NOMO-1 treated with dmso at 0.1 percent for 144 hours (cell line): ENCODE measurements around the gene CEP55.
"Not testable (repeated sequence)": the region's sequence is repeated elsewhere in the genome, so short reads cannot be mapped to it uniquely, and the experiment has no call there.

ENCODE experiments used
- DNase-seq: peaks from one replicate; lab custom pipeline; 2025; ENCODE audit not compliant: unreplicated experiment; lab: John Stamatoyannopoulos, UW

CEP55 gene

GRCh38 chr10:93496322-93497041 is at the start of gene CEP55:
TSS of gene CEP55 (plus strand) at chr10:93496612. CDS start at chr10:93500052, 3,440 bp downstream.
- DNase-seq, result peak; percentile 93

GRCh38 chr10:93447019-93447418 is 49.4 kb upstream of the CEP55 start:
- DNase-seq, result no peak

- DNase-seq, result no peak
Observed at GRCh38 chr10:93447970-93448369, 48.4 kb upstream of the CEP55 start.

- DNase-seq, result no peak
Observed at GRCh38 chr10:93451244-93451947, 45.0 kb upstream of the CEP55 start.

GRCh38 chr10:93452143-93452542 is 44.3 kb upstream of the CEP55 start:
- DNase-seq, result no peak

- no peak for DNase-seq
Observed at GRCh38 chr10:93454146-93454545, 42.3 kb upstream of the CEP55 start.

- DNase-seq, result no peak
Observed at GRCh38 chr10:93454736-93455135, 41.7 kb upstream of the CEP55 start.

GRCh38 chr10:93456480-93456879 is 39.9 kb upstream of the CEP55 start:
- no peak for DNase-seq

GRCh38 chr10:93457511-93457910 is 38.9 kb upstream of the CEP55 start:
- no peak for DNase-seq

- DNase-seq, result no peak
Observed at GRCh38 chr10:93458821-93459257, 37.6 kb upstream of the CEP55 start.

- DNase-seq, result no peak
Observed at GRCh38 chr10:93459466-93459865, 36.9 kb upstream of the CEP55 start.

- no peak for DNase-seq
Observed at GRCh38 chr10:93461109-93461806, 35.2 kb upstream of the CEP55 start.

GRCh38 chr10:93461807-93462178 is 34.6 kb upstream of the CEP55 start:
- no peak for DNase-seq

GRCh38 chr10:93462371-93462770 is 34.0 kb upstream of the CEP55 start:
- no peak for DNase-seq

- peak; percentile 76 for DNase-seq
Observed at GRCh38 chr10:93462881-93463280, 33.5 kb upstream of the CEP55 start.

GRCh38 chr10:93463723-93464476 is 32.5 kb upstream of the CEP55 start:
- DNase-seq, result peak; percentile 72

- peak; percentile 28 for DNase-seq
Observed at GRCh38 chr10:93464776-93465388, 31.5 kb upstream of the CEP55 start.

- no peak for DNase-seq
Observed at GRCh38 chr10:93465806-93466675, 30.4 kb upstream of the CEP55 start.

- not testable (repeated sequence) for DNase-seq
Observed at GRCh38 chr10:93467635-93468034, 28.8 kb upstream of the CEP55 start.
